GM12878 (cell line): ENCODE results near the gene ZNF276. TPM values are rescaled to one million over a fixed set of nuclear protein-coding genes. Genes with fewer than 3 reads are reported as not detected.

ENCODE experiments used
- ATAC-seq: fragments of 200-7000 bp; cut with Tn5 transposase; 3 replicates; pipeline ENCODE4 v1.9.1; 2020; ENCODE audit warnings: mild to moderate bottlenecking, moderate library complexity
- BruUV-seq: library from RNA; stranded (reverse); fragments of 400-500 nt; replicated peaks from 2 replicates; lab custom pipeline; 2021; lab: Mats Ljungman, UMichigan
- CTCF ChIA-PET: fragments of 300-600 bp; sonication (Branson Sonifier 250); formaldehyde crosslinking; extraction: SDS; loops from one replicate; lab custom pipeline; 2021; ENCODE audit warnings: inconsistent platforms; lab: Yijun Ruan, JAX
- POLR2A ChIA-PET: fragments of 350-600 bp; formaldehyde crosslinking; extraction: SDS; loops from one replicate; lab custom pipeline; 2021; ENCODE audit warnings: inconsistent platforms; lab: Charles Lee
- RAD21 ChIA-PET: fragments of 300-600 bp; sonication (Branson Sonifier 250); formaldehyde crosslinking; loops from one replicate; lab custom pipeline; 2023; ENCODE audit warnings: antibody characterized with exemption; ENCODE audit not compliant: unreplicated experiment; lab: Charles Lee
- SMC1A ChIA-PET: fragments of 300-600 bp; sonication (Branson Sonifier 250); formaldehyde crosslinking; loops from one replicate; lab custom pipeline; 2023; ENCODE audit not compliant: unreplicated experiment, uncharacterized antibody; lab: Charles Lee
- DNase-seq: peaks from one replicate; pipeline ENCODE4 v3.0.0-alpha.2; 2011; ENCODE audit warnings: low read depth, low spot score
- FAIRE-seq: peaks from 3 replicates; lab custom pipeline; 2011; peaks lifted over from hg19 to GRCh38; lab: Jason Lieb, UNC
- H2AFZ ChIP-seq: 2 replicates; pipeline ENCODE4 v1.6.0; 2011; ENCODE audit warnings: low read depth, low read length, control low read depth; ENCODE audit not compliant: control insufficient read depth
- H3K27ac ChIP-seq: 2 replicates; pipeline ENCODE4 v1.5.1; 2011; ENCODE audit warnings: control low read depth; ENCODE audit not compliant: control insufficient read depth, insufficient read depth
- H3K27me3 ChIP-seq, 2 experiments: replicated peaks in 1 of 2; 2 replicates each; pipeline versions ENCODE4 v1.6.0 to v1.6.1; 2011; ENCODE audit warnings: low read length in 1 of 2; ENCODE audit not compliant: control insufficient read depth in 2 of 2, insufficient read depth in 2 of 2
- H3K36me3 ChIP-seq, 2 experiments: 2 replicates each; pipeline ENCODE4 v1.5.1; 2011; ENCODE audit warnings: low read length in 1 of 2; ENCODE audit not compliant: control insufficient read depth in 2 of 2, insufficient read depth in 2 of 2
- H3K4me1 ChIP-seq: 2 replicates; pipeline ENCODE4 v1.6.1; 2011; ENCODE audit warnings: mild to moderate bottlenecking, low read length, moderate library complexity, mixed read lengths; ENCODE audit not compliant: control insufficient read depth, insufficient read depth
- H3K4me2 ChIP-seq: 2 replicates; pipeline ENCODE4 v1.6.0; 2011; ENCODE audit warnings: control low read depth; ENCODE audit not compliant: control insufficient read depth, insufficient read depth
- H3K4me3 ChIP-seq: fragments of 200-600 bp; sonication (generic); 2 replicates; pipeline ENCODE4 v1.5.1; 2016
- H3K79me2 ChIP-seq: 2 replicates; pipeline ENCODE4 v1.6.0; 2011; ENCODE audit warnings: low read length; ENCODE audit not compliant: control insufficient read depth, insufficient read depth
- H3K9ac ChIP-seq: 2 replicates; pipeline ENCODE4 v1.8.0; 2011; ENCODE audit warnings: low read length, control low read depth, mixed read lengths; ENCODE audit not compliant: control insufficient read depth, insufficient read depth
- H3K9me3 ChIP-seq: replicated peaks from 3 replicates; pipeline ENCODE4 v1.5.1; 2011; ENCODE audit warnings: mild to moderate bottlenecking, low read length; ENCODE audit not compliant: control insufficient read depth, insufficient read depth
- H4K20me1 ChIP-seq: 2 replicates; pipeline ENCODE4 v1.6.0; 2011; ENCODE audit not compliant: control insufficient read depth, insufficient read depth
- BRCA1 ChIP-seq: IDR thresholded peaks from 2 replicates; pipeline ENCODE4 v1.6.1; 2011; ENCODE audit warnings: low read depth, low read length, improper control_type of control experiment
- FOXM1 ChIP-seq: IDR thresholded peaks from 2 replicates; pipeline ENCODE4 v1.6.1; 2012; ENCODE audit warnings: low read depth, mild to moderate bottlenecking, inconsistent platforms, low read length, moderate library complexity
- HSF1 ChIP-seq: fragments of 150-350 bp; IDR thresholded peaks from 2 replicates; pipeline ENCODE4 v1.6.1; 2014; ENCODE audit warnings: mild to moderate bottlenecking, low read depth, low read length
- MAX ChIP-seq: IDR thresholded peaks from 2 replicates; pipeline ENCODE4 v1.6.1; 2012; ENCODE audit warnings: low read depth, low read length, improper control_type of control experiment
- MEF2A ChIP-seq: IDR thresholded peaks from 2 replicates; pipeline ENCODE4 v1.6.1; 2011; ENCODE audit warnings: low read depth, mild to moderate bottlenecking, low read length, moderate library complexity; ENCODE audit not compliant: insufficient read depth
- PAX8 ChIP-seq: fragments of 450-650 bp; IDR thresholded peaks from 2 replicates; pipeline ENCODE4 v1.6.1; 2017; ENCODE audit warnings: mild to moderate bottlenecking, moderate library complexity
- POLR2AphosphoS5 ChIP-seq: IDR thresholded peaks from 2 replicates; pipeline ENCODE4 v1.6.1; 2011; ENCODE audit warnings: mild to moderate bottlenecking, low read length, inconsistent platforms
- REST ChIP-seq: IDR thresholded peaks from 2 replicates; pipeline ENCODE4 v1.6.1; 2012; ENCODE audit warnings: mild to moderate bottlenecking, low read depth, low read length
- SMAD1 ChIP-seq: fragments of 450-650 bp; IDR thresholded peaks from 2 replicates; pipeline ENCODE4 v1.6.1; 2018; ENCODE audit warnings: mild to moderate bottlenecking, low read depth; ENCODE audit not compliant: partially characterized antibody
- SMAD5 ChIP-seq: IDR thresholded peaks from 2 replicates; pipeline ENCODE4 v1.6.1; 2016; ENCODE audit warnings: antibody characterized with exemption, low read depth
- SPI1 ChIP-seq: IDR thresholded peaks from 2 replicates; pipeline ENCODE4 v1.6.1; 2011; ENCODE audit warnings: low read depth, mild to moderate bottlenecking, low read length, moderate library complexity, borderline replicate concordance; ENCODE audit not compliant: insufficient read depth
- SUZ12 ChIP-seq: fragments of 200-600 bp; sonication (generic); IDR thresholded peaks from one replicate; pipeline ENCODE4 v1.6.1; 2018; ENCODE audit warnings: antibody characterized with exemption, mild to moderate bottlenecking; ENCODE audit not compliant: unreplicated experiment
- WGBS: methylation state at CpG from one replicate; pipeline ENCODE4 v1.1.6; 2016; ENCODE audit warnings: low lambda C conversion rate; ENCODE audit not compliant: insufficient replicate concordance, insufficient coverage; ENCODE audit errors: missing lambda C conversion rate; 5-methylcytosine and 5-hydroxymethylcytosine counted together
- in situ Hi-C: fragments of 300-500 bp; cut with MboI; formaldehyde crosslinking; loops from 9 replicates; pipeline ENCODE4 v1.14.3; 2018; ENCODE audit warnings: mixed read lengths
- intact Hi-C: fragments of 100-400 bp; cut with micrococcal nuclease; formaldehyde crosslinking; loops from one replicate; pipeline ENCODE4 v1.14.2; 2022; ENCODE audit not compliant: unreplicated experiment
- polyA plus RNA-seq, 11 experiments: library from polyadenylated mRNA; depleted of rRNA in 4 of 11; unstranded in 6 of 11; stranded (reverse) in 5 of 11; fragments of >200 nt; fragmentation: Nextera tagmentation in 4 of 11; fragmentation: Illumina TruSeq in 1 of 11; extraction: Ambion mirVana in 4 of 11; extraction: Trizol in 1 of 11; gene quantifications; 1 replicate in 1 of 11; 2 replicates in 10 of 11; pipeline versions ENCODE4 v1.2.1 to v1.2.3, GENCODE V29; 2011 to 2016; ENCODE audit warnings: inconsistent platforms in 2 of 11, missing spikeins in 2 of 11, low read depth in 1 of 11
- total RNA-seq, 4 experiments: library from RNA; depleted of rRNA in 3 of 4; stranded (reverse); fragments of >200 nt in 3 of 4; fragmentation: Illumina TruSeq in 1 of 4; extraction: Trizol in 1 of 4; gene quantifications; 2 replicates each; pipeline versions ENCODE4 v1.2.1 to v1.2.3, GENCODE V29; 2013 to 2021

ZNF276 gene
- total and polyA plus RNA-seq, 10 of the 15 experiments (the other 5 are each of a cell fraction or from before 2014, with no cell fraction given): 0.27 to 22.7 (median 8.7) TPM

- H3K79me2 ChIP-seq: no peaks in the 10 kb centered on the region
These were observed 65.4 kb downstream of the ZNF276 start for GRCh38 chr16:89786474-89787364.

GRCh38 chr16:89787365-89787805 is 66.0 kb downstream of the ZNF276 start:
- RAD21 ChIA-PET: no interaction called here
- intact Hi-C loops (no loop called here), in situ Hi-C loops (no loop called here)
- WGBS: 98% methylated on average over 9 of the region's 9 CpGs
- no peak for ATAC-seq
- Histone ChIP-seq H3K79me2 (no peaks in the 10 kb centered on the region), H3K36me3 (peaks cover 24 to 31% of the 10 kb centered on the region in 2 experiments; a peak in 3 of 4 replicates), H4K20me1 (no peaks in the 10 kb centered on the region), H3K9ac (no peak overlapping the region), H3K4me1 (no peaks in the 10 kb centered on the region), H3K4me2 (no peak overlapping the region), H2AFZ (no peak overlapping the region), H3K27me3 (no peaks in the 10 kb centered on the region), H3K27ac (no peak overlapping the region), H3K9me3 (no peaks in the 10 kb centered on the region), H3K4me3 (no peak overlapping the region)
- FAIRE-seq: no peak
- no peak for DNase-seq
- no TSS peak for BruUV-seq
- POLR2A ChIA-PET: no interaction called here
- SMC1A ChIA-PET: interaction anchor here (7.4 kb wide), 1 partner anchor 83 kb away, joined by 39 read pairs; no protein-coding TSS in a partner anchor
- CTCF ChIA-PET: interaction anchor here (0.7 kb wide), 1 partner anchor 70 kb away, joined by 3 read pairs; no protein-coding TSS in a partner anchor
- TF ChIP-seq SMAD1: no peak
- no peak for TF ChIP-seq REST
- TF ChIP-seq HSF1: no peak
- no peak for TF ChIP-seq MAX
- no peak for TF ChIP-seq FOXM1
- no peak for TF ChIP-seq POLR2AphosphoS5
- TF ChIP-seq SUZ12: no peak
- TF ChIP-seq PAX8: no peak
- no peak for TF ChIP-seq MEF2A

More at GRCh38 chr16:89786474-89787364, 65.4 kb downstream of the ZNF276 start:
- Histone ChIP-seq H3K27me3 (no peaks in the 10 kb centered on the region), H3K36me3 (peaks cover 19 to 24% of the 10 kb centered on the region in 2 experiments; a peak in 3 of 4 replicates), H2AFZ (no peak overlapping the region), H3K4me2 (no peak overlapping the region), H3K9ac (no peak overlapping the region), H3K27ac (no peak overlapping the region), H3K4me3 (no peak overlapping the region), H4K20me1 (no peaks in the 10 kb centered on the region), H3K9me3 (no peaks in the 10 kb centered on the region), H3K4me1 (no peaks in the 10 kb centered on the region)
- FAIRE-seq (no peak), ATAC-seq (no peak), DNase-seq (no peak)
- 96% methylated on average over 21 of the region's 21 CpGs for WGBS
- ChIA-PET POLR2A (interaction anchor here (1.0 kb wide), 1 partner anchor 86 kb away, joined by 3 read pairs; no protein-coding TSS in a partner anchor), CTCF (no interaction called here), SMC1A (no interaction called here), RAD21 (no interaction called here)
- intact Hi-C loops (no loop called here), in situ Hi-C loops (no loop called here)
- BruUV-seq: no TSS peak
- TF ChIP-seq BRCA1 (no peak), SPI1 (no peak), SMAD5 (no peak)
